CD4-positive, alpha-beta T cell treated with Interleukin-6 for 4 hours (primary cell): ENCODE measurements around the gene LY9.
A peak's percentile ranks its signal among the peaks of the same experiment; 100 is the strongest.
"Not testable (repeated sequence)": the region's sequence is repeated elsewhere in the genome, so short reads cannot be mapped to it uniquely, and the experiment has no call there.

Source experiments
- DNase-seq: peaks from one replicate; pipeline ENCODE4 v3.0.0-alpha.2; 2020; ENCODE audit warnings: mixed read lengths

Gene LY9

DNA sequence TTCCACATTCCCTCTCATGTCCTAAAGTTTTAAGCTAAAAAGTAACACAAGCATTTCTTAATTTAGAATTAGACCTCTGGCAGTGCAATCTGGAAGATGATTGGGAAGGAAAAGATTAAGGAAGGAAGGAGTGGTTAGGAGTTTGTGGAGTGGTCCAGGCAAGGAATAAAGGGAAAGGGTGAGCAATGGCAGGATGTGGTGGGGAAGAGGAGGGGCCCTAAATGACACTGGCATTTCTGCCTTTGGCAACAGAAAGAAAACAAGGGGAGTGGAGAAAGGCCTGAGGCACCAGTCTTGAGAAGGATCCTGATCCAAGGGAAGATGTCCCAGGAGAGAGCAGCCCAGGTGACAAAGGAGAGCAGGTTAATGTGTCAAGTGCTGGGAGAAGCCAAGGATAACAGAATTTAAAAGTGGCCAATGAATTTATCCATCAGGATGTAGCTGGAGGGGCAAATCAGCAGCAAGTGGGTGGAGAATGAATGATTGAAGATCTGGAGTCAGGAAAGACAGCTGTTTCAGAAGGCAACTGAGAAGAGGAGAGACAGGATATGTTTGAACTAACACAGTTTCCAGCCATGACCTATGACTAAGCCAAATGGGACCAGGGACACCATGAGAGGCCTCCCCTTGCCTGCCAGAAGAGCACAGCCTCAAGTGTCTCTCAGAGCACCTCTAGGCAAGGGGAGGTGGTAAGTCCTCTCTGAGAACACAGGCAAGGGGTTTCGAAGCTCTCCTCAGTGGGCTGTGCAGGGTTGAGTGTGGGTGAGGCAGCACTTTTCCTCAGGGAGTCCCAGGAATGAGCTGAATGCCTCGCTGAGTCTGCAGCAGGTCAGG lies 20.9 kb upstream of the LY9 start:
- DNase-seq, result no peak

DNA sequence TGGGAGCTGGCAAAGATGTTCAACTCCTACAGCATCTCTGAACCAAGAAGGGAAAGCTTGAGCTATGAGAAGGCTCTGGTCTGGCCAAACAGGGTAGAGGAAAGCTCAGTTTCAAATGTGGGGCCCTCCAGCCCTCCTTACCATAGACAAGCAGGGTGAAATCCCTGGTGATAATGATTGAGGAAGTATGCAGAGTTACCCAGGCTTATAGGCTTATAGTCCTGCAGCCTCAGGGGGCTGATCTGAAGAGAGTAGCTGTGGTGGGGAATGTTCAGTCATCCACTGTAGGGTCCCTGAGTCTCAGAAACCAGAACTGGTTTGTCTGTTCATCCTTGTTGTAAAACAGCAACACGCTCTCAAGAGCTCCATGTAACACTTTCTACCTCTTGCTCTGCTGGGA lies 19.8 kb upstream of the LY9 start:
- DNase-seq, result no peak

DNA sequence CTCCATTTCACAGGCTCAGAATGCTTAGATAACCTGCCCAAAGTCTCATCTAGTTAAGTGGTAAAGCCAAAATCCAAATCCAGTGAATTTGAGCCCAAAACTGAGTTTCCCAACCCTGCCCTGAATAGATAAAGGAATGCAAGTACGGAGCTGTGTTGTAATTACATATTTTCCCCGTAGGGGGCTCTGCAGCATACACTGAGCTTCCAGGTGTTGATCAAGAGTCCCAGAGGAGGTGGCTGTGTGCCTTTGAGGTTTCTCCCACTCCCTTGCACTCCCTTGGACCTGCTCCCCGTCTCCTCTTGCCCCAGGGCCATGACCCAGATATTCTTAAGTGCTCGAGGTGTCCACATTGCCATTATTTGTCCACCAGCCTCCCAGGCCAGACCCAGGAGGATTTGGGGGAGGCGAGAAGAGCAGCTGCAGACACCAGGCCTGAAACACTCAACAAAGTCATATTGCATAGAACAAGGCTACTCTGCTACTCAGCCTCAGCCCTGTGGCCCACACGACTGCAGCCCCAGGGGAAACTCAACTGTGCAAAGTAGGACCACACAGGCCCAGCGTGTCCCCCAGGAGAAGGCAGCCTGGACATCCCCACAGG lies 18.4 kb upstream of the LY9 start:
- peak; percentile 66 for DNase-seq

DNA sequence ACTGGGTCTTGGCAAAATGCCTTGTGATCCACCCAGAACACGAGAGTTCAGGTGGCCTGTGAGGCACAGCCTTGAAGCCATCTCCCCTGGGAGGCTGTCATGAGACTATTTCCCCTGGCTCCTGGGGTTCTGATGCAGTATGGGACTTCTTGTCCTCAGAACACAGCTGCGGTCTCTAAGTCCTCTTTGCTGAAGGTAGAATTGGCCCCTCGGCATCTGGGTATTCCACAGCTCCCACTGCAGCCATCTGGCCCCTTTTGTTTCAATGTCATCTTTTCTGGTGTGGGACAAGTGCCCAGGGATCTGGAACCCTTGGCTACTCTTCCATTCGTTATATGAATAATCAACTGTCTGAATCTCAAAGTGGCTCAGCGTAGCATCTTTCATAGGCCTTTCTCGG lies 17.0 kb upstream of the LY9 start:
- no peak for DNase-seq

DNA sequence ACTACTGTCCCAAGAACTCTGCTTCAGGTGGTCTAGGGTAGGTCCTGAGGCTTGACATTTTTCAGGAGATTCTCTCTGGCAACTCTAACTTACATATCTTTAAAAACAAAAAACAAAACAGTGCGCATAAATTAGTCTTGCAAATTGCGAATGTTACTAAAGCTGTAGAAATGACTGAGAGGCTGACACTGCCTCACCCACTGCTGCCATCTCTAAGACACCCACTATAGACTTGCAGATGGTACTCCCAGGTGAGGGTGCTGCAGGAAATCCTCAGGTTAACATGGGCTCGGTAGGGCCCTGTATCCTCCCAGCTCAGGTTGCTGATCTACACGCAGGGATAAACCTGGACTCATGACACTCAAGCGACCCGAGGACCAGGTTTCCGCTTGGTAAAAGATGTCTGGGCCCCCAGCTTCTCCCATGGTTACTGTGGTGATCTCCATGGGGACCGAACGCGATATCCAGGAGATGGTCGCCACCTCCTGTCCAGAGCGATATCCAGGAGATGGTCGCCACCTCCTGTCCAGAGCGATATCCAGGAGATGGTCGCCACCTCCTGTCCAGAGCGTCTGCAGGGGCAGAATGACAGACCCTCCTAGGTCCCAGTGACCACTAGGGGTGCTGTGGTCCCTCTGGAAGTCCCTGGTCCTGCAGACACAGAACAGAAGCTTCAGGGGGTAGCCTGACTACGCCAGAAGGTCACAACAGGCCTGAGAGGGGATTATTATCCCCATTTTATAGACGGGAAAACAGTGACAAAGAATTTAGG lies 16.2 kb upstream of the LY9 start:
- DNase-seq, result peak; percentile 57

DNA sequence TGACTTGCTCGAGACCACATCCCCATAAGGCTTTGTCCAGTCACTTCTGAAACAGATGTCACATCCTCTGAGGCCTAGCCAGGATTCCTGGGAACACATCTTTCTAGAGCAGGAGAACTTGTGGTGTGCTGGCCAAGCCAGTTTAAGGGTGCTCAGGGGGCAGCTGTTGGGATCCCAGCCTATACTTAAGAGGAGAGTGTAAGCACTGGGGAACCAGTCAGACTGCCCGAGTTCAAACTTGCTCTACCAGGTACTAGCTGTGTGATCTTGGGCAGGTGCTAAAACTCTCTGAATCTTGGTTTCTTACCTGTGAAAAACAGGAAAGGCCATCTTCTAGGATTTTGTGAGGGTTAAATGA lies 15.6 kb upstream of the LY9 start:
- DNase-seq, result no peak

DNA sequence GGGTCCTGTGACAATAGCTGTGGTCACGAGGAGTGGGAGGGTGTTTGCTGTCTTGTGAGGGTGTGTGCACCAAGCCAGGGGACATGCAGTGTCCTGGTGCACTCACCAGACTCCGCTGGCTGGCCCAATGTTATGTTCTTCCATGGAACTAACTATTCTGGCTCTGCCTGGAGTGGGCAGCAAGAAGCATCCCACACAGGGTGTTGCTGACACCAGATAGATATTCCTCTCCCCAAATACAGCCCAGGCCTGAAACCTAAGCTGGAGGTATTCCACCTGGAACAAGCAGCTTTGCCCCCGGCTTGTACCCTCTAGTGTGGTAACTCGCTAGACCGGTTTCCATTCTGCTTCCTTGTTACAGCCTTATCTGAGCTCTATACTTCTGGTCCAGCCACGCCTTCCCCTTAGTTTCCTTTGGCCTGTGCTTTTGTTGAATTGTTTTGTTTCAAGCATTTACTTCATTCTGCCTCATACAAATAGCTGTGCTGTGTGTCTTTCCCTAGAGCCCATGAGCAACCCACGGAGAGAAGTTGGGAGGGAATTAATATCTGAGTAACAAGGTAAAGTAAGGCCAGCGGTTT lies 14.7 kb upstream of the LY9 start:
- DNase-seq, result no peak

DNA sequence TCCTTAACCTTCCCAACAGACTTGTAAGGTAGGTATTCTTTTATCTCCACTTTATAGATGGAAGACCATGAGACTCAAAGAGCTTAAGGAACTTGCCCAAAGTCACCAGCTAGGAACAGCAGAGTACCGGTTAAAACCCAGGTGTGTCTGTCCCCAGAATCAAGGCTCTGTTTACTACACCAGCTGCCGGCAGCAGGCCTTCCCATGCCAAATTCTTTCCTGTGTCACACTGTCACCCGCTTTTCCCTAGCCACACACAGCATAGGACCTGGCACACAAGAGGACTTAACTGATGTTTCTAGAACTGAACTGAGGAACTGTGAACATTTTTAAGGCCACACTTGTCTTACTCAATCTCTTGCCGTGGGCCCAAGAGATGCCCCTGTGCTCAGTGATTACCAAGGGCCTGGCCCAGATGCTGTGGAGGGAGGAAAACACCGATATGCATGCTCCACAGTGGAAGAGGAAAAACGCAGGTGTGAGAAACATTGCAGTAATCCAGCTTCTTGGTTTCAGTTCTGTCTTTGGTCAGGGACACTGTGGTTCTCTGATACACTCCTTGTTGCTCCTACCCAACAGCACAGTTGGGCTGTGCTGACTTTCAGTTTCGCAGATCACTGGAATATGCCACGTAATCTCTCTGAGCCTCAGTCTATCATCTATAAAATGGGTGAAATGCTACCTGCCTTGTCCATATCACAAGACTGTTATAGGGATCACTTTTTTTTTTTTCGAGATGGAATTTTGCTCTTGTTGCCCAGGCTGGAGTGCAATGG lies 13.9 kb upstream of the LY9 start:
- DNase-seq, result no peak

DNA sequence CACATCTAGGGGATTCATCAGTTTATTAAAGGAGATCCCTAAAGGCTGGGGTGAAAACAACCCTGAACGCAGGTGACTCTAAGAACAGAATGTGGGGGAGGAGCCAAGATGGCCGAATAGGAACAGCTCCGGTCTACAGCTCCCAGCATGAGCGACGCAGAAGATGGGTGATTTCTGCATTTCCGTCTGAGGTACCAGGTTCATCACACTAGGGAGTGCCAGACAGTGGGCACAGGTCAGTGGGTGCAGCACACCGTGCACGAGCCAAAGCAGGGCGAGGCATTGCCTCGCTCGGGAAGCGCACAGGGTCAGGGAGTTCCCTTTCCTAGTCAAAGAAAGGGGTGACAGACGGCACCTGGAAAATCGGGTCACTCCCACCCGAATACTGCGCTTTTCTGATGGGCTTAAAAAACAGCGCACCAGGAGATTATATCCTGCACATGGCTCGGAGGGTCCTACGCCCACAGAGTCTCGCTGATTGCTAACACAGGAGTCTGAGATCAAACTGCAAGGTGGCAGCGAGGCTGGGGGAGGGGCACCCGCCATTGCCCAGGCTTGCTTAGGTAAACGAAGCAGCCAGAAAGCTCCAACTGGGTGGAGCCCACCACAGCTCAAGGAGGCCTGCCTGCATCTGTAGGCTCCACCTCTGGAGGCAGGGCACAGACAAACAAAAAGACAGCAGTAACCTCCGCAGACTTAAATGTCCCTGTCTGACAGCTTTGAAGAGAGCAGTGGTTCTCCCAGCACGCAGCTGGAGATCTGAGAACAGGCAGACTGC lies 12.8 kb upstream of the LY9 start:
- not testable (repeated sequence) for DNase-seq

DNA sequence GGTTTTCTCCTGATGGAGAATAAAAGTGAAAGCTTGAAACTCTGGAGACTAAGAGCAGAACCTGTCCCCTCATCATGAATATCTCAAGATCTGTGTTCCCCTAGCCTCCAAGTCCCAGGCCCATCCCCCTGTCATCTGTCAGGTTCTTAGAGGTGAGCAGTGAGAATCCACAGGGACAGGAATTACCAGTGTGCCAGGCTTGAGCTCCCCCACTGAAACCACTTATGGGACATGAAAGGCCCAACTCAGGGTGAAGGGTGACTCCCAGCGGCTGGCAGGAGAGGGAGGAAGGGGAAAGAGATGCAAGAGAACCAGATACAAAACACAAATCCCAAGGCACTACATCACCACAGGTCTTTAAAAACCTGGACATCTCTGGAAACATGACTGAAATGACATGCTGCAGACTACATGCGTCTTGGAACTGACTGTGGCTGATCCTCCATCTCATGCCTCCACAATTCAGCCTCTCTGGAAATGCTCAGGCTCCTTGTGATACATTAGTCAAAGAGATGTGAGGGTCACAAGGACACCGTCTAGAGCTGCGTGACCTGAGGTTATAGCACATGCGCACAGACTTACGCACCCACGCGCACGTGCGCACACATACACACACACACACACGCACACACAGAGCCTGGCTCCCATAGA lies 6.8 kb upstream of the LY9 start:
- DNase-seq, result no peak

DNA sequence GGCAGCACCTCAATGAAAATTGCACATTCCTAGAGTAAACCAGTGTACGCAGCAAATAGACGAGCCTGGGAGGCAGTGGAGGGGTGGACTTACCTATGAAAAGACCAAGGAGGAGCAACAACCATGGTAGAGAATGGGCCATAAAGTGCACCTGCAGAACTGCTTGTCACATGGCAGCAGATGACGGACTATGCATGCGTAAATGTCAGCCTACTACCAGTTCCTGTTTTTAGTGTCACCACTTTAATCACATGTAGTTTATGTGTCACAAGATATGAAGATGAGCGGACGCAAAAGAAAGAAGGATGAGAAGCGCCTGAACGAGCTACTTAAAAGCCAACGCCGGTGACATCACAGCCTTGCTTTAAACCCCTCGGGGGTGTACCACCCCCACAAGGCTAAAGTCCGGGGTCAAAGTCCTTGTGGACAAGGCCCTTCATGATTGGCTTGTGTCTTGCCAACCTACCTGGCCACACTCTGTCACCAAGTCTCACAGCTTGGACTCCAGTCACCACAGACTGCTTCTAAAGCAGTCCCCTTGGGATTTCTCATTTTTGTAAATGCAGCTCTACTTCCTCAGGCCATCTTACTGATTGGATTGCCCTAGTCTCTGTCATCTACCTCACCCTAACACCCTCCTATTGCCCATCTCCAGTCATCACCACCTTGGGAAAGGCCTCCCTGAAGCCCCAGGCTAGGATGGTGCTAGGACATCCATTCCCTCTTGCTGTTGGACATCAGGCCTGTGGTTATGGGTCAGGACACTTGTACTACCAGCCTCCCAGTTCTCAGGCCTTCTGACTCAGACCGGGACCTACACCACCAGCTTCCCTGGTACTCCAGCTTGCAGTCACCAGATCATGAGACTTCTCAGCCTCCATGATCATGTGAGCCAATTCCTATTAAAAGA lies 6.0 kb upstream of the LY9 start:
- no peak for DNase-seq

DNA sequence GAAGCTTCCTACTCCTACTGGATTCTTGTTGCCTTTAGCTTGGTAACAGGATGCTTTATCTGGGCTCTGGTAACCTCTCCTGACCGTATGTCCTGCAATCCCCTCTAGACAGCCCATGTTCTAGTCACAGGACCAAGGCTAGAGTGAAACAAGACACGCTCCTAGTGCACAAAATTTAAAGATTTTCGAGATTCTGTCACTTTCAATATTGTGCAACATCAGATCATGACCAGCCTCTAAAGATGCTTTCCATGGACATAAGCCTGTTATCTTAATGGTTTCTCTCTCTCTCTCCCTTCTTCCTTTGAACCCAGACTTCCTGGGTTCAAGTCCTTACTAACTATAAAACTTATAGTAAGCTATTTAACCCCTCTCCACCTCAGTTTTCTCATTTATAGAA lies 1.6 kb upstream of the LY9 start:
- no peak for DNase-seq

DNA sequence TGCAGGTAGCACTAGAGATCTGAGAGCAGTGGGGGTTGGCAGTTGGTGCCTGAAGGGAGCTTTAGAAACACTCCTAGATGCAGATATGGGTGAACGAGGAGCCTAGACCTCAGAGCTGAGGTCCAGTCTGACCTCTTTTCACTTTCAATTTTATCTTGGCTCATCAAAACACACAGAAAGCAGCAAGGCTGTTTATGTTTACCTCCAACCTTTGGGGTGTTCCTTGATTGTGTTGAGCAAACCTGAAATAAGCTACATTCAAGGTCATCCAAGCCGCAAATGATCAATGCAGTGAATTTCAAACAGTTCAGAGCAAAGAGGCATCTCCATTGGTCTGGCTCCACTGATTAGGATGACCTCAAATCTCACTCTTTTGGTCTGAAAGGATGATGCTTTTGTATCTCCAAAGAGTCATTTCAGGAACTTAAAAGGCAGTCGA lies 1.3 kb downstream of the LY9 start:
- DNase-seq, result peak; percentile 27

DNA sequence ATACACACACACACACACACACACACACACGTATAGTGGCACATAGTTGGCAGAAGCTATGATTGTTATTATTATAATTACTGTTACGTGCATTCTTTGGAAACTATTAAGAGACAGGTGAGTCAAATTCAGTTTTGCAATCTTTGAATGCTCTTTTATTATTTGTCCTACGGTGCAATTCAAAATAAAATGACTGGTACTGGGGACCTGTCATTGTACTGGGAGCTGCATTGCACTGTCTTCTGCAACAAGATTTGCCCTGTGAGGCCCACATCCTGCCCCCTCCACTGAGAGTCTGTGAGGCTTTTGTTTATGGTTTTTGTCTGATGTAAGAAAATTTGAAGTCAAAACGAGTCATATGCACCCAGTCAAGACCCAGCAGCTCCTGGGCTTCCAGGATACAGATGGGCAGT lies 1.9 kb downstream of the LY9 start:
- peak; percentile 82 for DNase-seq

DNA sequence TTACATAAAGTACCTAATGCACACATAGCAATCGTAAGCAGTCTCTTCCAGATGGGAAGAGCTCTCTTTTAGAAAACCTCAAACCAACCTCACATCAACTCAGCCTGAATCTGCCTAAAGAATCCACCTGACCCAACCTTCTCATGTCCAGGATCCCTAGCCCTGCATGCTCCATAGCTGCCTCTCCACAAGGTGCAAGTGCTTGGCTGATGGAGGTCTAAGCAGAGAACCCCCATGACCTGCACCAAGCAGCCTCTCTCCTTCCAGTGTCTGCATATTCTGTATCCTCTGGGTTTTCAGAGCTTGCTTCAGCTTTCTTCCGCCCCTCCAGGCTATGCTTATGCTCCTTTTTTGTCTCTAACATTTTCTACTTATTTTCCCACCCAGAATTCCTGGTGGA lies 2.5 kb downstream of the LY9 start:
- DNase-seq, result no peak

DNA sequence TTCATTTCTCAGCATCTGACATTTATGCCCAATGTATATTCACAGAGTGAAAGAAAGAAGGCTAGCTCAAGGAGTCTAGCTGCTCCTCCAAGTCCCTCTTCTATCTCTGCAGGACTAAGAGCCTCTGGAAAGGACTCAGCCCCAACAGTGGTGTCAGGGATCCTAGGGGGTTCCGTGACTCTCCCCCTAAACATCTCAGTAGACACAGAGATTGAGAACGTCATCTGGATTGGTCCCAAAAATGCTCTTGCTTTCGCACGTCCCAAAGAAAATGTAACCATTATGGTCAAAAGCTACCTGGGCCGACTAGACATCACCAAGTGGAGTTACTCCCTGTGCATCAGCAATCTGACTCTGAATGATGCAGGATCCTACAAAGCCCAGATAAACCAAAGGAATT lies 3.7 kb downstream of the LY9 start:
- DNase-seq, result no peak

DNA sequence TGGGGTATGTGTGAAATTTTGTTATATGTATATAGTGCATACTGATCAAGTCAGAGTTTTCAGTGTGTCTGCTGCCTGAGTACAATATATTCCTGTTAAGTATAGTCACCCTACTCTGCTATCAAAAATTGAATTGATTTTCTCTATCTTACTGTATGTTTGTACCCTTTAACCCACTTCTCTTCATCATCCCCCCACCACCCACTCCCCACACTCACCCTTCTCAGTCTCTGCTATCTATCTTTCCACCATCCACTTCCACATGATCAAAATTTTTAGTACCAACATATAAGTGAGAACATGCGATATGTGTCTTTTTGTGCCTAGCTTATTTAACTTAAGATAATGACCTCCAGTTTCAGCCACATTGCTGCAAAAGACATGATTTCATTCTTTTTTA lies 4.2 kb downstream of the LY9 start:
- DNase-seq, result no peak

DNA sequence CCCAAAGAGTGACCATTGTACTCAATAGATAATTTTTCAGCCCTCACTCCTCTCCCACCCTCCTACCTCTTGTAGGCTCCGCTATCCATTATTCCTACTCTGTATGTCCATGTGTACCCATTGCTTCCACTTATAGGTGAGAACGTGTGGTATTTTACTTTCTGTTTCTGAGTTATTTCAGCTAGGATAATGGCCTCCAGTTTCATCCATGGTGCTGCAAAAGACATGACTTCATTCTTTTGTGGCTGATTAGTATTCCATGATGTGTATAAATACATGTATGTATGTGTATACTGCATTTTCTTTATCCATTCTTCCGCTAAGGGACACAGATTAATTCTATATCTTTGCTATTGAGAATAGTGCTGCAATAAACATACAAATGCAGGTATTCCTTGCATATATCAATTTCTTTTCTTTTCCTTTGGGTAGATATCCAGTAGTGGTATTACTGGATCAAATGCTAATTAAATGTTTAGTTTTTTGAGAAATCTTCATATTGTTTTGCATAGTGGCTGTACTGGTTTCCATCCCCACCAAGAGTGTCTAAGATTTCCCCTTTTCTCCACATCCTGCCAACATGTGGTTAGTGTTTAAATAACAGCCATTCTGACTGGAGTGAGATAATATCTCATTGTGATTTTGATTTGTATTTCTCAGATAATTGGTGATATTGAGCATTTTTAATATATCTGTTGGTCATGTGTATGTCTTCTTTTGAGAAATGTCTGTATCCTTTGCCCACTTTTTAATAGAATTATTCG lies 4.9 kb downstream of the LY9 start:
- peak; percentile 26 for DNase-seq

DNA sequence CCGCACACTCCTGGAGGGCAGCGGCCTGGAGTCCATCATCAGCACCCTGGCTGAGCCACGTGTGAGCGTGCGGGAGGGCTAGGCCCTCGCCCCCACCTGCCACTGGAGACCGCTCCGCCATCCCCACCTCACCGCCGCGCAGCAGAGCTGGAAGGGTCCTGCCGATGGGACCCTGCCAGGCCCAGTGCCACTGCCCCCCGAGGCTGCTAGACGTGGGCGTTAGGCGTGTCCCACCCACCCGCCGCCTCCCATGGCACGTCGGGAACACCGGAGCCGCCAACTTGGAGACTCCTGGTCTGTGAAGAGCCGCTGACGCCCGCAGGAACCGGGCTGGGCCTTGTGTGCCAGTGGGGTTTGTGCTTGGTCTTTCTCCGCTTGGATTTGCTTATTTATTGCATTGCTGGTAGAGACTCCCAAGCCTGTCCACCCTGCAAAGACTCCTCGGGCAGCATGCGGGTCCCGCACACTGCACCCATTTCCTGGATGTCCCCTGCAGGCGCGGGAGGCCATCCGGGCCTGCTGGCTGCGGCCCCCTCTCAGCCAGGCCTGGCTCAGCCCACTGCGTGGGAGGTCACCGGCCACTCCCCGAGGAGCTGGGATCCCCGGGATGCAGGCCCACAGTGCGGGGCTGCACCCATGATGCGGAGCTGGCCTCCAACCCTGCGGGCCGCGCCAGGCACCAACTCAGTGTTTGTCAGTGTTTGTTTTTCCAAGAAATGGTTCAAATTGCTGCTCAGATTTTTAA lies 6.0 kb downstream of the LY9 start:
- no peak for DNase-seq
